Duodenal mucosa (tissue), 2 donors: ENCODE measurements around the gene SPEG.

Experiments used
- H3K27ac ChIP-seq: one replicate; pipeline ENCODE4 v1.7.0; 2013; ENCODE audit warnings: low read depth, low read length
- H3K27me3 ChIP-seq, 2 donors: one replicate each; pipeline ENCODE4 v1.7.0; 2013; ENCODE audit warnings: low read length in 2 of 2, control low read depth in 1 of 2; ENCODE audit not compliant: insufficient read depth in 2 of 2, control insufficient read depth in 1 of 2
- H3K36me3 ChIP-seq, 2 donors: one replicate each; pipeline ENCODE4 v1.7.0; 2013; ENCODE audit warnings: low read length in 2 of 2, control low read depth in 1 of 2; ENCODE audit not compliant: insufficient read depth in 2 of 2, control insufficient read depth in 1 of 2
- H3K4me1 ChIP-seq, 2 donors: one replicate each; pipeline ENCODE4 v1.7.0; 2013; ENCODE audit warnings: low read length in 2 of 2, control low read depth in 1 of 2; ENCODE audit not compliant: insufficient read depth in 2 of 2, control insufficient read depth in 1 of 2
- H3K4me3 ChIP-seq, 2 donors: one replicate each; pipeline ENCODE4 v1.7.0; 2013; ENCODE audit warnings: low read length in 2 of 2, low read depth in 1 of 2
- H3K9ac ChIP-seq, 2 donors: one replicate each; pipeline ENCODE4 v1.7.0; 2013; ENCODE audit warnings: low read length in 2 of 2, low read depth in 1 of 2
- H3K9me3 ChIP-seq, 2 donors: one replicate each; pipeline ENCODE4 v1.7.0; 2013; ENCODE audit warnings: low read length in 2 of 2, control low read depth in 1 of 2; ENCODE audit not compliant: control insufficient read depth in 1 of 2

Gene SPEG

GRCh38 chr2:219459460-219460311 lies 25.0 kb downstream of the SPEG start:
- no peaks in the 10 kb centered on the region for H3K36me3 ChIP-seq
- H3K4me3 ChIP-seq, result no peak overlapping the region
- no peaks in the 10 kb centered on the region for H3K27me3 ChIP-seq
- H3K9me3 ChIP-seq, result no peaks in the 10 kb centered on the region
- peaks cover 0 to 6% of the 10 kb centered on the region in 2 donors for H3K4me1 ChIP-seq
- H3K27ac ChIP-seq, result no peak overlapping the region
- no peak overlapping the region for H3K9ac ChIP-seq

- Histone ChIP-seq H3K9ac (no peak overlapping the region), H3K4me1 (peaks cover 0 to 6% of the 10 kb centered on the region in 2 donors), H3K27ac (no peak overlapping the region), H3K9me3 (no peaks in the 10 kb centered on the region), H3K36me3 (no peaks in the 10 kb centered on the region), H3K27me3 (no peaks in the 10 kb centered on the region), H3K4me3 (no peak overlapping the region)
Measured at GRCh38 chr2:219460424-219460926, 25.8 kb downstream of the SPEG start.

GRCh38 chr2:219461047-219461514 lies 26.4 kb downstream of the SPEG start:
- Histone ChIP-seq H3K9me3 (no peaks in the 10 kb centered on the region), H3K9ac (no peak overlapping the region), H3K27ac (no peak overlapping the region), H3K27me3 (no peaks in the 10 kb centered on the region), H3K4me3 (no peak overlapping the region), H3K4me1 (peaks cover 0 to 6% of the 10 kb centered on the region in 2 donors), H3K36me3 (no peaks in the 10 kb centered on the region)

- H3K9ac ChIP-seq, result no peak overlapping the region
- H3K36me3 ChIP-seq, result no peaks in the 10 kb centered on the region
- no peak overlapping the region for H3K27ac ChIP-seq
- no peaks in the 10 kb centered on the region for H3K9me3 ChIP-seq
- H3K4me3 ChIP-seq, result no peak overlapping the region
- H3K4me1 ChIP-seq, result peaks cover 0 to 6% of the 10 kb centered on the region in 2 donors
- H3K27me3 ChIP-seq, result no peaks in the 10 kb centered on the region
Measured at GRCh38 chr2:219461669-219462068, 27.0 kb downstream of the SPEG start.

- H3K27me3 ChIP-seq, result no peaks in the 10 kb centered on the region
- peaks cover 0 to 6% of the 10 kb centered on the region in 2 donors for H3K4me1 ChIP-seq
- H3K36me3 ChIP-seq, result no peaks in the 10 kb centered on the region
- H3K4me3 ChIP-seq, result no peak overlapping the region
- H3K27ac ChIP-seq, result no peak overlapping the region
- H3K9me3 ChIP-seq, result no peaks in the 10 kb centered on the region
- no peak overlapping the region for H3K9ac ChIP-seq
Measured at GRCh38 chr2:219462349-219462748, 27.7 kb downstream of the SPEG start.

- no peak overlapping the region for H3K9ac ChIP-seq
- H3K27ac ChIP-seq, result no peak overlapping the region
- H3K36me3 ChIP-seq, result no peaks in the 10 kb centered on the region
- no peak overlapping the region for H3K4me3 ChIP-seq
- H3K27me3 ChIP-seq, result no peaks in the 10 kb centered on the region
- H3K4me1 ChIP-seq, result no peaks in the 10 kb centered on the region
- no peaks in the 10 kb centered on the region for H3K9me3 ChIP-seq
Measured at GRCh38 chr2:219464286-219465032, 29.8 kb downstream of the SPEG start.

- H3K4me3 ChIP-seq, result no peak overlapping the region
Measured at GRCh38 chr2:219465659-219466561, 31.3 kb downstream of the SPEG start.

GRCh38 chr2:219466816-219467735 lies 32.4 kb downstream of the SPEG start:
- Histone ChIP-seq H3K9ac (no peak overlapping the region), H3K9me3 (no peaks in the 10 kb centered on the region), H3K27me3 (no peaks in the 10 kb centered on the region), H3K36me3 (no peaks in the 10 kb centered on the region), H3K4me3 (no peak overlapping the region), H3K27ac (no peak overlapping the region), H3K4me1 (no peaks in the 10 kb centered on the region)

More at GRCh38 chr2:219465659-219466561, 31.3 kb downstream of the SPEG start:
- Histone ChIP-seq H3K27ac (no peak overlapping the region), H3K4me1 (no peaks in the 10 kb centered on the region), H3K9ac (no peak overlapping the region), H3K27me3 (no peaks in the 10 kb centered on the region), H3K36me3 (no peaks in the 10 kb centered on the region), H3K9me3 (no peaks in the 10 kb centered on the region)

GRCh38 chr2:219467736-219468075 lies 33.1 kb downstream of the SPEG start:
- Histone ChIP-seq H3K4me1 (no peaks in the 10 kb centered on the region), H3K4me3 (no peak overlapping the region), H3K9ac (no peak overlapping the region), H3K9me3 (no peaks in the 10 kb centered on the region), H3K27ac (no peak overlapping the region), H3K27me3 (no peaks in the 10 kb centered on the region), H3K36me3 (no peaks in the 10 kb centered on the region)
